Keratinocyte (primary cell): ENCODE results near the gene SMO. TPM values are rescaled to one million over a fixed set of nuclear protein-coding genes. Genes with fewer than 3 reads are reported as not detected.

Source experiments
- DNase-seq: peaks from one replicate; pipeline ENCODE4 v3.0.0-alpha.2; 2011; ENCODE audit warnings: low read depth, missing footprints, low spot score
- FAIRE-seq: peaks from 2 replicates; lab custom pipeline; 2011; peaks lifted over from hg19 to GRCh38; lab: Jason Lieb, UNC
- H2AFZ ChIP-seq: 2 replicates; pipeline ENCODE4 v1.6.0; 2012; ENCODE audit warnings: low read length, control low read depth, inconsistent platforms; ENCODE audit not compliant: control insufficient read depth
- H3K27ac ChIP-seq: 2 replicates; pipeline ENCODE4 v1.5.1; 2011; ENCODE audit warnings: low read length; ENCODE audit not compliant: control insufficient read depth, insufficient read depth
- H3K27me3 ChIP-seq: 3 replicates; pipeline ENCODE4 v1.6.0; 2011; ENCODE audit warnings: low read length; ENCODE audit not compliant: control insufficient read depth, insufficient read depth; ENCODE audit errors: extremely low read depth
- H3K36me3 ChIP-seq, 2 experiments: 2 replicates in 1 of 2; 3 replicates in 1 of 2; pipeline ENCODE4 v1.5.1; 2011; ENCODE audit warnings: low read length in 2 of 2, mild to moderate bottlenecking in 1 of 2; ENCODE audit not compliant: control insufficient read depth in 2 of 2, insufficient read depth in 2 of 2; ENCODE audit errors: extremely low read depth in 1 of 2
- H3K4me1 ChIP-seq: 3 replicates; pipeline ENCODE4 v1.5.1; 2011; ENCODE audit warnings: low read length; ENCODE audit not compliant: control insufficient read depth, insufficient read depth; ENCODE audit errors: extremely low read depth
- H3K4me2 ChIP-seq: 3 replicates; pipeline ENCODE4 v1.6.0; 2011; ENCODE audit warnings: low read depth, low read length; ENCODE audit not compliant: control insufficient read depth, insufficient read depth; ENCODE audit errors: extremely low read depth
- H3K4me3 ChIP-seq, 3 experiments: fragments of 200-600 bp in 1 of 3; sonication (generic) in 1 of 3; 2 replicates in 2 of 3; 3 replicates in 1 of 3; pipeline ENCODE4 v1.5.1; 2011 to 2016; ENCODE audit warnings: low read length in 3 of 3, mild to moderate bottlenecking in 3 of 3, control low read depth in 2 of 3, inconsistent platforms in 1 of 3, low read depth in 1 of 3, mixed read lengths in 1 of 3, mixed run types in 1 of 3, moderate library complexity in 1 of 3; ENCODE audit not compliant: control insufficient read depth in 2 of 3, insufficient read depth in 2 of 3; ENCODE audit errors: extremely low read depth in 1 of 3
- H3K79me2 ChIP-seq: 2 replicates; pipeline ENCODE4 v1.6.0; 2012; ENCODE audit warnings: low read length; ENCODE audit not compliant: control insufficient read depth, insufficient read depth
- H3K9ac ChIP-seq: 3 replicates; pipeline ENCODE4 v1.6.0; 2011; ENCODE audit warnings: low read length; ENCODE audit not compliant: control insufficient read depth, insufficient read depth; ENCODE audit errors: extremely low read depth
- H3K9me1 ChIP-seq: 3 replicates; pipeline ENCODE4 v1.6.0; 2011; ENCODE audit warnings: low read length; ENCODE audit not compliant: control insufficient read depth, insufficient read depth; ENCODE audit errors: extremely low read depth
- H3K9me3 ChIP-seq: 2 replicates; pipeline ENCODE4 v1.5.1; 2012; ENCODE audit warnings: low read depth, low read length; ENCODE audit not compliant: control insufficient read depth
- H4K20me1 ChIP-seq: 3 replicates; pipeline ENCODE4 v1.6.0; 2011; ENCODE audit warnings: low read length; ENCODE audit not compliant: control insufficient read depth, insufficient read depth; ENCODE audit errors: extremely low read depth
- CTCF ChIP-seq, 3 experiments: IDR thresholded peaks in 1 of 3; conservative IDR thresholded peaks in 1 of 3; optimal IDR thresholded peaks in 1 of 3; 2 replicates in 2 of 3; 3 replicates in 1 of 3; pipeline versions ENCODE3 to v1.5.1; 2011; ENCODE audit warnings: low read length in 3 of 3, mild to moderate bottlenecking in 3 of 3, moderate library complexity in 2 of 3, control low read depth in 1 of 3, inconsistent platforms in 1 of 3; ENCODE audit not compliant: insufficient read depth in 2 of 3; ENCODE audit errors: extremely low read depth in 1 of 3
- EZH2 ChIP-seq: IDR thresholded peaks from one replicate; pipeline ENCODE4 v1.6.1; 2012; ENCODE audit warnings: inconsistent platforms, mild to moderate bottlenecking, low read length, moderate library complexity
- dilution Hi-C: fragments of 300-500 bp; cut with MboI; formaldehyde crosslinking; loops from one replicate; pipeline ENCODE4 v1.7.0; 2020; ENCODE audit warnings: low sequenced_read_pairs; ENCODE audit not compliant: extremely low pct_ligation_motif_present
- polyA plus RNA-seq, 5 experiments: library from polyadenylated mRNA; depleted of rRNA in 3 of 5; stranded (reverse) in 3 of 5; stranded (forward) in 1 of 5; unstranded in 1 of 5; fragments of >200 nt; gene quantifications; 1 replicate in 1 of 5; 2 replicates in 3 of 5; 3 replicates in 1 of 5; pipeline versions ENCODE4 v1.2.1 to v1.2.3, GENCODE V29; 2011 to 2012; ENCODE audit warnings: missing spikeins in 2 of 5, low read depth in 1 of 5, low replicate concordance in 1 of 5

SMO gene
- polyA plus RNA-seq, 1 donor (not counting 4 experiments of a cell fraction or from before 2014, with no cell fraction given), result 3.9 TPM

DNA sequence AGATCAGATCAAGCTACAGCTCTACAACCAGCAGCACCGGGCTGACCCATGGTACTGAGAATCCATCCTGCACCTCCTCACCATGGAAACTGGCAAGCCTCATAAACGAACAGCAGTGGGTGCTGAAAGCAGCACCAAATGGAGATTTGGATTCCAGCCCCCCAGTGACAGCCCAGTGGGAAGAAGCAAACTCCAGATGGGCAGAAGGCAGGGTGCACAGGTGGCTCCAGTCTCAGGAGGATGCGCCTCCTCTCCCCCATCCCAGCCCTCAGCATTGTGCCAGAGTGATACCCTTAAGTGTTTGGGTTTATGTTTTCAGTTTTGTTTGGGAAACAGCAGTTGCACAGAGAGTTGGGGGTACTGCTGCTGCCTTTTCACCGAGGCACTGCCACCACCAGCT lies 20.6 kb upstream of the SMO start:
- H3K9ac ChIP-seq, result no peak overlapping the region
- peaks cover 11% of the 10 kb centered on the region for H3K4me1 ChIP-seq
- no peaks in the 10 kb centered on the region for H3K27me3 ChIP-seq
- H3K79me2 ChIP-seq, result no peaks in the 10 kb centered on the region
- DNase-seq, result no peak
- H4K20me1 ChIP-seq, result no peaks in the 10 kb centered on the region
- no peak for TF ChIP-seq CTCF (optimal IDR thresholded peaks at IDR 0.05 in 1 of 3, IDR thresholded peaks at IDR 0.05 in 1 of 3, conservative IDR thresholded peaks at IDR 0.05 in 1 of 3; ENCODE audit: extremely low read depth in 1 of 3, insufficient read depth in 2 of 3, low read length in 3 of 3)
- TF ChIP-seq EZH2, result no peak
- no peaks in the 10 kb centered on the region for H3K9me1 ChIP-seq
- H3K4me2 ChIP-seq, result no peak overlapping the region
- FAIRE-seq, result no peak
- no peak overlapping the region for H3K4me3 ChIP-seq
- no peaks in the 10 kb centered on the region for H3K9me3 ChIP-seq
- H3K36me3 ChIP-seq, result no peaks in the 10 kb centered on the region
- dilution Hi-C loops, result no loop called here
- no peak overlapping the region for H2AFZ ChIP-seq
- H3K27ac ChIP-seq, result no peak overlapping the region

- Histone ChIP-seq H3K9ac (no peak overlapping the region), H2AFZ (peak overlapping the region; percentile 50), H3K27ac (no peak overlapping the region), H3K27me3 (no peaks in the 10 kb centered on the region), H4K20me1 (no peaks in the 10 kb centered on the region), H3K9me3 (no peaks in the 10 kb centered on the region), H3K4me3 (peak overlapping the region in 1 of 3 experiments; percentile 23), H3K4me2 (peak overlapping the region; percentile 46), H3K36me3 (no peaks in the 10 kb centered on the region), H3K4me1 (peaks cover 11% of the 10 kb centered on the region), H3K9me1 (no peaks in the 10 kb centered on the region), H3K79me2 (no peaks in the 10 kb centered on the region)
- dilution Hi-C loops, result no loop called here
- TF ChIP-seq CTCF (optimal IDR thresholded peaks at IDR 0.05 in 1 of 3, IDR thresholded peaks at IDR 0.05 in 1 of 3, conservative IDR thresholded peaks at IDR 0.05 in 1 of 3; ENCODE audit: extremely low read depth in 1 of 3, insufficient read depth in 2 of 3, low read length in 3 of 3), result no peak
- TF ChIP-seq EZH2, result no peak
- no peak for DNase-seq
- FAIRE-seq, result no peak
Observed at GRCh38 chr7:129168231-129169021, 20.0 kb upstream of the SMO start.
